Trophoblast cell (in vitro differentiated cells and primary cell): ENCODE measurements around the gene TPM4.

ENCODE experiments used
- DNase-seq, 2 donors: peaks; one replicate each; pipeline ENCODE4 v3.0.0-alpha.2; 2016
- H2AFZ ChIP-seq: 2 replicates; pipeline ENCODE4 v1.6.1; 2013; ENCODE audit warnings: low read length, moderate library complexity, mild to moderate bottlenecking; ENCODE audit not compliant: insufficient read depth, poor library complexity
- H2AK5ac ChIP-seq: 2 replicates; pipeline ENCODE4 v1.6.1; 2013; ENCODE audit warnings: mild to moderate bottlenecking, low read length
- H2BK120ac ChIP-seq: 2 replicates; pipeline ENCODE4 v1.6.1; 2013; ENCODE audit warnings: low read length, mild to moderate bottlenecking, moderate library complexity; ENCODE audit not compliant: insufficient read depth, poor library complexity
- H2BK12ac ChIP-seq: 2 replicates; pipeline ENCODE4 v1.6.1; 2013; ENCODE audit warnings: mild to moderate bottlenecking, low read length, moderate library complexity
- H2BK5ac ChIP-seq: 2 replicates; pipeline ENCODE4 v1.6.1; 2013; ENCODE audit warnings: low read length, low read depth, moderate library complexity, mild to moderate bottlenecking; ENCODE audit not compliant: poor library complexity
- H3K14ac ChIP-seq: 2 replicates; pipeline ENCODE4 v1.6.1; 2013; ENCODE audit warnings: mild to moderate bottlenecking, low read length
- H3K18ac ChIP-seq: 2 replicates; pipeline ENCODE4 v1.6.1; 2013; ENCODE audit warnings: mild to moderate bottlenecking, low read length
- H3K23ac ChIP-seq: 2 replicates; pipeline ENCODE4 v1.6.1; 2013; ENCODE audit warnings: low read length
- H3K27ac ChIP-seq: 2 replicates; pipeline ENCODE4 v1.5.1; 2013; ENCODE audit warnings: low read depth, mild to moderate bottlenecking, inconsistent platforms, low read length, moderate library complexity
- H3K27me3 ChIP-seq: 2 replicates; pipeline ENCODE4 v1.6.1; 2013; ENCODE audit warnings: inconsistent platforms, mild to moderate bottlenecking, low read length, moderate library complexity; ENCODE audit not compliant: insufficient read depth
- H3K36me3 ChIP-seq, 2 experiments: 1 replicate in 1 of 2; 2 replicates in 1 of 2; pipeline ENCODE4 v1.6.1; 2013; ENCODE audit warnings: low read length in 2 of 2, mild to moderate bottlenecking in 2 of 2, moderate library complexity in 1 of 2; ENCODE audit not compliant: insufficient read depth in 2 of 2, control insufficient read depth in 1 of 2
- H3K4ac ChIP-seq: 2 replicates; pipeline ENCODE4 v1.6.1; 2013; ENCODE audit warnings: low read depth, mild to moderate bottlenecking, low read length, moderate library complexity
- H3K4me1 ChIP-seq, 2 experiments: 1 replicate in 1 of 2; 2 replicates in 1 of 2; pipeline ENCODE4 v1.6.1; 2013; ENCODE audit warnings: low read length in 2 of 2, mild to moderate bottlenecking in 2 of 2, moderate library complexity in 1 of 2; ENCODE audit not compliant: insufficient read depth in 2 of 2, control insufficient read depth in 1 of 2
- H3K4me2 ChIP-seq: 2 replicates; pipeline ENCODE4 v1.6.1; 2013; ENCODE audit warnings: inconsistent platforms, mild to moderate bottlenecking, low read length, moderate library complexity
- H3K4me3 ChIP-seq: 2 replicates; pipeline ENCODE4 v1.5.1; 2013; ENCODE audit warnings: mild to moderate bottlenecking, low read depth, low read length, inconsistent platforms
- H3K79me1 ChIP-seq: one replicate; pipeline ENCODE4 v1.6.1; 2013; ENCODE audit warnings: low read length
- H3K79me2 ChIP-seq: 2 replicates; pipeline ENCODE4 v1.6.1; 2013; ENCODE audit warnings: low read length, mild to moderate bottlenecking; ENCODE audit not compliant: control insufficient read depth, insufficient read depth, poor library complexity
- H3K9ac ChIP-seq: 2 replicates; pipeline ENCODE4 v1.6.1; 2013; ENCODE audit warnings: mild to moderate bottlenecking, low read length
- H3K9me3 ChIP-seq: 2 replicates; pipeline ENCODE4 v1.6.1; 2013; ENCODE audit warnings: low read depth, mild to moderate bottlenecking, control low read depth, inconsistent platforms, low read length; ENCODE audit not compliant: insufficient read depth
- H4K12ac ChIP-seq: 2 replicates; pipeline ENCODE4 v1.6.1; 2013; ENCODE audit warnings: low read depth, mild to moderate bottlenecking, low read length, moderate library complexity
- H4K8ac ChIP-seq: 2 replicates; pipeline ENCODE4 v1.6.1; 2013; ENCODE audit warnings: low read depth, mild to moderate bottlenecking, low read length, moderate library complexity
- H4K91ac ChIP-seq: one replicate; pipeline ENCODE4 v1.6.1; 2013; ENCODE audit warnings: low read depth, mild to moderate bottlenecking, low read length, moderate library complexity
- WGBS: extraction: QIAGEN DNeasy Blood & Tissue Kit; methylation state at CpG from one replicate; pipeline ENCODE4 v1.1.7; 2013; ENCODE audit warnings: missing lambda C conversion rate; ENCODE audit not compliant: insufficient read length, insufficient coverage; ENCODE audit errors: extremely low coverage; 5-methylcytosine and 5-hydroxymethylcytosine counted together

The TPM4 gene

DNA sequence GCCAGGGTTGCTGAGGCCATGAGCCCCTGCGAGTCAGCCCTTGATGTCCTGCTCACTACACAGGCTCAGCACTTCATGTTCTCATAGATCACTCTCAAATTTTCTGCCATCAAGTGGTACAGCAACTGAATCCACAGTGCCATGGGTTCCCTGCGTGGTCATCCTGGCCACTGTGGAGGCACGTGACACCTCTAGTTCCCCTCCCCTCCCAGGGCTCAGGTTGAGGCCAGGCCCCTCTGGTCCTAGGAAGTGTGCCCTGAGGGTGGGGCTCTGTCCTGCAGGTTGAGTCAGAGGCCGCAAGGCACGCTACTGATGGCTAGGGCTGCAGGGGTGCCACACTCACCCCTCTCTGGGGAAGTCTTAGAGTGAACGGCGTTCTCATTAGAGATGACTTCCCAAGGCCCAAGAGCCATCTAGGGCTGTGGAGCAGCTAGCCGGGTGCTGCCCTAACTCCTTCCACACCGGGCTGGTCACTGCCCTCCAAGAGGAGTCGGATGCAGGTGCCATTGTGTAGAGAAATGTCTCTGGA is 39.8 kb upstream of the TPM4 start:
- no CpG with 5 or more reads among the region's 10 CpGs for WGBS
- H4K12ac ChIP-seq: no peak overlapping the region
- no peak overlapping the region for H3K14ac ChIP-seq
- no peak overlapping the region for H2BK12ac ChIP-seq
- no peak overlapping the region for H3K4ac ChIP-seq
- peaks cover 0 to 2% of the 10 kb centered on the region in 2 experiments for H3K4me1 ChIP-seq
- peaks cover 61% of the 10 kb centered on the region for H3K9me3 ChIP-seq
- no peak overlapping the region for H3K23ac ChIP-seq
- peaks cover 5% of the 10 kb centered on the region for H3K79me1 ChIP-seq
- no peak overlapping the region for H3K27ac ChIP-seq
- no peak overlapping the region for H2BK5ac ChIP-seq
- no peak overlapping the region for H3K9ac ChIP-seq
- H3K18ac ChIP-seq: no peak overlapping the region
- no peaks in the 10 kb centered on the region for H3K36me3 ChIP-seq
- no peak overlapping the region for H4K91ac ChIP-seq
- no peak overlapping the region for H4K8ac ChIP-seq
- H3K27me3 ChIP-seq: no peaks in the 10 kb centered on the region
- DNase-seq: no peak
- H3K4me2 ChIP-seq: no peak overlapping the region
- no peak overlapping the region for H2BK120ac ChIP-seq
- no peak overlapping the region for H2AFZ ChIP-seq
- no peaks in the 10 kb centered on the region for H3K79me2 ChIP-seq
- H3K4me3 ChIP-seq: no peak overlapping the region
- H2AK5ac ChIP-seq: no peak overlapping the region

DNA sequence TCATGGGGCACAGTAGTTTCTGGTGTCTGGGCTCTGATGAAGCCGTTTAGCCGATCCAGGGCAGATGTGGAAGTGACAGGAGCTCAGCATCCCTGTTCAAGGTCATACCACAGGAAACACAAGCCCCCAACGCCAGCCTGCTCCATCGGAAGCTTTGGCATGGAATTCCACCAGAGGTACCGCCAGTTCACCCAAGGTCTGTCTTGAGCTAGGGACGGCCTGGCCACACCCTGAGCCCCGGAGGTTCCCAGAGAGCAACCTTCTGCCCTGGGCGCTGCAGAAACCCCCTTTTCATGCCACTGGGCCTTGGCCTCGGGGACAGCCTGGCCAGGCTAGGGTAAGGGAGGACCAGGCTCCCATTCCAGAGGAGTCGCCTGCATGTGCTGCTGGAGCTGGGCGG is 39.4 kb upstream of the TPM4 start:
- no peak overlapping the region for H2AK5ac ChIP-seq
- H2BK120ac ChIP-seq: no peak overlapping the region
- no peak overlapping the region for H4K8ac ChIP-seq
- no peaks in the 10 kb centered on the region for H3K27me3 ChIP-seq
- no peak for DNase-seq
- no peak overlapping the region for H3K14ac ChIP-seq
- H2BK5ac ChIP-seq: no peak overlapping the region
- no peak overlapping the region for H3K4me3 ChIP-seq
- no peak overlapping the region for H2AFZ ChIP-seq
- H3K9me3 ChIP-seq: peaks cover 59% of the 10 kb centered on the region
- no peak overlapping the region for H3K18ac ChIP-seq
- H3K23ac ChIP-seq: no peak overlapping the region
- H4K12ac ChIP-seq: no peak overlapping the region
- no peak overlapping the region for H3K9ac ChIP-seq
- H3K36me3 ChIP-seq: no peaks in the 10 kb centered on the region
- no CpG with 5 or more reads among the region's 11 CpGs for WGBS
- no peak overlapping the region for H3K27ac ChIP-seq
- no peak overlapping the region for H3K4me2 ChIP-seq
- peaks cover 0 to 2% of the 10 kb centered on the region in 2 experiments for H3K4me1 ChIP-seq
- no peak overlapping the region for H2BK12ac ChIP-seq
- no peak overlapping the region for H3K4ac ChIP-seq
- H3K79me1 ChIP-seq: peaks cover 5% of the 10 kb centered on the region
- no peaks in the 10 kb centered on the region for H3K79me2 ChIP-seq
- no peak overlapping the region for H4K91ac ChIP-seq

DNA sequence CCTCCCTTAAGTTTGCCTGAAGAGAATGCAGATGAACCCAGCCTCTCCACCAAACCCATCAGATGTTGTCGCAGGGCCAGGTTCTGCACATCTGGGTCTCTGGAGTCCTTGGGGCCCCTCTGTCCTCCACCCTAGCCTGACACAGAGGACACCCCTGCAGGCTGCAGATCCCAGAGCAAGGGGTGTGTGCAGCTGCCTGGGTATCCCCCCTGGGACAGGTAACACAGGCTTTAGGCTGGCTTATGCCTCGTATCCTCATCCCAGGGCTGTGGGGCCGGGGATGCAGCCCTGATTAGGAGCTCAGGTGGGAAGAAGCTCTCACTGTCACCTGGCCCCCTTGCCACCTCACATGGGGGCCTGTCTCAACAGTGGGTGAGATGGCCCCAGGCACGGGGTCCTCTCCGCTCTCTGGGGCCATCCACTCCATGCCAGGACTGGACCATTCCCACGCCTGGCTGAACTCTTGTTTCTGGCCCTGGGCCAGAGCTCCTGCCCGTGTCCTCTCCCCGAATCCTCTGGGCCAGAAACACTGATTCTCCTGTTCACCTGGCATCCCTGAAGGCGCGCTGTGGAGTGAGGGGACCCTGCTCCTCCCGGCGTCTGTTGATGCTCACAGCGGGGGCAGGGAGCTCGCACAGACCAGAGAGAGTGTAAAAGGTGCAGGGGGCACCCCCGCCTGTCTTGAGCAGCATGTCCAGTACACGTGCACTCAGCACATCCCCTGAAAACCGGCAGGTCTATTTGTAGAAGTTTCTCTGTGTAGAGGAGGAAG is 38.7 kb upstream of the TPM4 start:
- no peak overlapping the region for H3K18ac ChIP-seq
- no peak overlapping the region for H3K4me3 ChIP-seq
- H3K23ac ChIP-seq: no peak overlapping the region
- no peak overlapping the region for H3K4ac ChIP-seq
- H3K27ac ChIP-seq: no peak overlapping the region
- no peak overlapping the region for H2BK5ac ChIP-seq
- no peaks in the 10 kb centered on the region for H3K27me3 ChIP-seq
- H4K12ac ChIP-seq: no peak overlapping the region
- no peak overlapping the region for H2AK5ac ChIP-seq
- no peaks in the 10 kb centered on the region for H3K36me3 ChIP-seq
- no peak overlapping the region for H3K14ac ChIP-seq
- no peak overlapping the region for H3K9ac ChIP-seq
- no peak overlapping the region for H3K4me2 ChIP-seq
- WGBS: no CpG with 5 or more reads among the region's 17 CpGs
- no peak overlapping the region for H2BK120ac ChIP-seq
- H4K8ac ChIP-seq: no peak overlapping the region
- H2BK12ac ChIP-seq: no peak overlapping the region
- no peak for DNase-seq
- H4K91ac ChIP-seq: no peak overlapping the region
- H2AFZ ChIP-seq: no peak overlapping the region
- no peaks in the 10 kb centered on the region for H3K79me2 ChIP-seq
- H3K9me3 ChIP-seq: peaks cover 54% of the 10 kb centered on the region
- H3K79me1 ChIP-seq: peaks cover 5% of the 10 kb centered on the region
- H3K4me1 ChIP-seq: peaks cover 0 to 2% of the 10 kb centered on the region in 2 experiments

DNA sequence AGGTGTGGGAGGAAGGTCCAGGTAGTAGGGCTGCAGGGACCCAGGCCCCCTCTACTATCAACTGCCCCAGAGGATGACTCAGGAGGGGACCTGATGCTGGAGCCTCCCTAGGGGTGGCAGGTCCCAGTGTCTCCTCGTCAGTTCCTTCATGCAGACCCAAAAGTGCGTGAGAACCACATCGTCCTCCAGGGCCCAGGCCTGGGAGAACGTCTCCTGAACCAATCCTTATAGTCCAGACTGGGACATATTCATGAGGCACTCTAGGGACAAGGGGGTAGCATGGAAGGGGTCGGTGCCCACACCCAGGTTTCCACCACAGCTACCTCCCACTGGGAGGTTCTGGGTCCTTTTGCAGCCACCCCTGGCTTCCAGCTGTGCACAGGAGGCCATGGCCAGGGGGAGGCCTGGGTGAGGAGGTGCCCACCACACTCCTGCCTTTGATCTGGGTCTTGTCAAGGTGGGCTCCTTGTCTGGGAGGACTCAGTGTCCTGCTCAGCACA is 38.0 kb upstream of the TPM4 start:
- H3K79me1 ChIP-seq: peaks cover 5% of the 10 kb centered on the region
- H4K12ac ChIP-seq: no peak overlapping the region
- no peak overlapping the region for H2BK120ac ChIP-seq
- H3K4me2 ChIP-seq: no peak overlapping the region
- H3K27ac ChIP-seq: no peak overlapping the region
- DNase-seq: no peak
- no CpG with 5 or more reads among the region's 5 CpGs for WGBS
- no peaks in the 10 kb centered on the region for H3K27me3 ChIP-seq
- H4K8ac ChIP-seq: no peak overlapping the region
- H2BK12ac ChIP-seq: no peak overlapping the region
- no peak overlapping the region for H3K18ac ChIP-seq
- H3K9ac ChIP-seq: no peak overlapping the region
- no peak overlapping the region for H3K23ac ChIP-seq
- H3K36me3 ChIP-seq: no peaks in the 10 kb centered on the region
- no peak overlapping the region for H2AFZ ChIP-seq
- no peaks in the 10 kb centered on the region for H3K79me2 ChIP-seq
- peaks cover 0 to 2% of the 10 kb centered on the region in 2 experiments for H3K4me1 ChIP-seq
- no peak overlapping the region for H2BK5ac ChIP-seq
- no peak overlapping the region for H4K91ac ChIP-seq
- H3K14ac ChIP-seq: no peak overlapping the region
- H3K4me3 ChIP-seq: no peak overlapping the region
- H3K4ac ChIP-seq: no peak overlapping the region
- no peak overlapping the region for H2AK5ac ChIP-seq
- H3K9me3 ChIP-seq: peaks cover 48% of the 10 kb centered on the region
